GM12878 (cell line): ENCODE results near the gene CD248. TPM values are rescaled to one million over a fixed set of nuclear protein-coding genes. Genes with fewer than 3 reads are reported as not detected.

Experiments used
- ATAC-seq: fragments of 200-7000 bp; cut with Tn5 transposase; 3 replicates; pipeline ENCODE4 v1.9.1; 2020; ENCODE audit warnings: mild to moderate bottlenecking, moderate library complexity
- BruUV-seq: library from RNA; stranded (reverse); fragments of 400-500 nt; replicated peaks from 2 replicates; lab custom pipeline; 2021; lab: Mats Ljungman, UMichigan
- CTCF ChIA-PET: fragments of 300-600 bp; sonication (Branson Sonifier 250); formaldehyde crosslinking; extraction: SDS; loops from one replicate; lab custom pipeline; 2021; ENCODE audit warnings: inconsistent platforms; lab: Yijun Ruan, JAX
- POLR2A ChIA-PET: fragments of 350-600 bp; formaldehyde crosslinking; extraction: SDS; loops from one replicate; lab custom pipeline; 2021; ENCODE audit warnings: inconsistent platforms; lab: Charles Lee
- RAD21 ChIA-PET: fragments of 300-600 bp; sonication (Branson Sonifier 250); formaldehyde crosslinking; loops from one replicate; lab custom pipeline; 2023; ENCODE audit warnings: antibody characterized with exemption; ENCODE audit not compliant: unreplicated experiment; lab: Charles Lee
- SMC1A ChIA-PET: fragments of 300-600 bp; sonication (Branson Sonifier 250); formaldehyde crosslinking; loops from one replicate; lab custom pipeline; 2023; ENCODE audit not compliant: unreplicated experiment, uncharacterized antibody; lab: Charles Lee
- DNase-seq: peaks from one replicate; pipeline ENCODE4 v3.0.0-alpha.2; 2011; ENCODE audit warnings: low read depth, low spot score
- FAIRE-seq: peaks from 3 replicates; lab custom pipeline; 2011; peaks lifted over from hg19 to GRCh38; lab: Jason Lieb, UNC
- H2AFZ ChIP-seq: 2 replicates; pipeline ENCODE4 v1.6.0; 2011; ENCODE audit warnings: low read depth, low read length, control low read depth; ENCODE audit not compliant: control insufficient read depth
- H3K27ac ChIP-seq: 2 replicates; pipeline ENCODE4 v1.5.1; 2011; ENCODE audit warnings: control low read depth; ENCODE audit not compliant: control insufficient read depth, insufficient read depth
- H3K27me3 ChIP-seq, 2 experiments: replicated peaks in 1 of 2; 2 replicates each; pipeline versions ENCODE4 v1.6.0 to v1.6.1; 2011; ENCODE audit warnings: low read length in 1 of 2; ENCODE audit not compliant: control insufficient read depth in 2 of 2, insufficient read depth in 2 of 2
- H3K36me3 ChIP-seq, 2 experiments: 2 replicates each; pipeline ENCODE4 v1.5.1; 2011; ENCODE audit warnings: low read length in 1 of 2; ENCODE audit not compliant: control insufficient read depth in 2 of 2, insufficient read depth in 2 of 2
- H3K4me1 ChIP-seq: 2 replicates; pipeline ENCODE4 v1.6.1; 2011; ENCODE audit warnings: mild to moderate bottlenecking, low read length, moderate library complexity, mixed read lengths; ENCODE audit not compliant: control insufficient read depth, insufficient read depth
- H3K4me2 ChIP-seq: 2 replicates; pipeline ENCODE4 v1.6.0; 2011; ENCODE audit warnings: control low read depth; ENCODE audit not compliant: control insufficient read depth, insufficient read depth
- H3K4me3 ChIP-seq: fragments of 200-600 bp; sonication (generic); 2 replicates; pipeline ENCODE4 v1.5.1; 2016
- H3K79me2 ChIP-seq: 2 replicates; pipeline ENCODE4 v1.6.0; 2011; ENCODE audit warnings: low read length; ENCODE audit not compliant: control insufficient read depth, insufficient read depth
- H3K9ac ChIP-seq: 2 replicates; pipeline ENCODE4 v1.8.0; 2011; ENCODE audit warnings: low read length, control low read depth, mixed read lengths; ENCODE audit not compliant: control insufficient read depth, insufficient read depth
- H3K9me3 ChIP-seq: replicated peaks from 3 replicates; pipeline ENCODE4 v1.5.1; 2011; ENCODE audit warnings: mild to moderate bottlenecking, low read length; ENCODE audit not compliant: control insufficient read depth, insufficient read depth
- H4K20me1 ChIP-seq: 2 replicates; pipeline ENCODE4 v1.6.0; 2011; ENCODE audit not compliant: control insufficient read depth, insufficient read depth
- BCL11A ChIP-seq: IDR thresholded peaks from 2 replicates; pipeline ENCODE4 v1.6.1; 2011; ENCODE audit warnings: low read depth, low read length
- E2F4 ChIP-seq: IDR thresholded peaks from 2 replicates; pipeline ENCODE4 v1.6.1; 2012; ENCODE audit warnings: low read depth, low read length, improper control_type of control experiment
- E2F8 ChIP-seq: fragments of 450-650 bp; IDR thresholded peaks from 2 replicates; pipeline ENCODE4 v1.6.1; 2018; ENCODE audit warnings: mild to moderate bottlenecking, low read depth, moderate library complexity; ENCODE audit not compliant: partially characterized antibody
- EED ChIP-seq: sonication (generic); IDR thresholded peaks from 2 replicates; pipeline ENCODE4 v1.6.1; 2016; ENCODE audit warnings: antibody characterized with exemption, low read depth
- EGR1 ChIP-seq, 2 experiments: IDR thresholded peaks; 1 replicate in 1 of 2; 2 replicates in 1 of 2; pipeline ENCODE4 v1.6.1; 2011 to 2012; ENCODE audit warnings: low read depth in 2 of 2, low read length in 2 of 2, borderline replicate concordance in 1 of 2, mild to moderate bottlenecking in 1 of 2, moderate library complexity in 1 of 2
- FOS ChIP-seq: IDR thresholded peaks from 3 replicates; pipeline ENCODE4 v1.6.1; 2011; ENCODE audit warnings: borderline replicate concordance; ENCODE audit not compliant: insufficient read length; ENCODE audit errors: extremely low read depth
- FOXM1 ChIP-seq: IDR thresholded peaks from 2 replicates; pipeline ENCODE4 v1.6.1; 2012; ENCODE audit warnings: low read depth, mild to moderate bottlenecking, inconsistent platforms, low read length, moderate library complexity
- GABPA ChIP-seq: IDR thresholded peaks from 2 replicates; pipeline ENCODE4 v1.6.1; 2014; ENCODE audit warnings: antibody characterized with exemption, low read depth, mild to moderate bottlenecking, inconsistent platforms
- NRF1 ChIP-seq: conservative IDR thresholded peaks from 2 replicates; pipeline ENCODE4 v1.6.1; 2011; ENCODE audit warnings: mild to moderate bottlenecking, low read depth, low read length, improper control_type of control experiment
- PAX5 ChIP-seq: IDR thresholded peaks from 2 replicates; pipeline ENCODE4 v1.6.1; 2011; ENCODE audit warnings: low read depth, low read length, borderline replicate concordance
- RCOR1 ChIP-seq: conservative IDR thresholded peaks from 2 replicates; pipeline ENCODE4 v1.6.1; 2012; ENCODE audit warnings: low read depth, low read length, improper control_type of control experiment
- RFX5 ChIP-seq: IDR thresholded peaks from 2 replicates; pipeline ENCODE4 v1.6.1; 2011; ENCODE audit warnings: low read depth, low read length, improper control_type of control experiment
- SKIL ChIP-seq: fragments of 450-650 bp; IDR thresholded peaks from 2 replicates; pipeline ENCODE4 v1.6.1; 2017; ENCODE audit warnings: mild to moderate bottlenecking, low read depth, inconsistent platforms; ENCODE audit not compliant: poor library complexity, severe bottlenecking
- SP1 ChIP-seq: IDR thresholded peaks from one replicate; pipeline ENCODE4 v1.6.1; 2011; ENCODE audit warnings: low read depth, low read length
- SUPT20H ChIP-seq: IDR thresholded peaks from 2 replicates; pipeline ENCODE4 v1.6.1; 2011; ENCODE audit warnings: low read depth, mild to moderate bottlenecking, low read length, moderate library complexity, borderline replicate concordance; ENCODE audit not compliant: control insufficient read depth
- SUZ12 ChIP-seq: fragments of 200-600 bp; sonication (generic); IDR thresholded peaks from one replicate; pipeline ENCODE4 v1.6.1; 2018; ENCODE audit warnings: antibody characterized with exemption, mild to moderate bottlenecking; ENCODE audit not compliant: unreplicated experiment
- YY1 ChIP-seq: IDR thresholded peaks from 2 replicates; pipeline ENCODE4 v1.6.1; 2011; ENCODE audit warnings: low read depth, mild to moderate bottlenecking, low read length
- ZNF274 ChIP-seq: IDR thresholded peaks from one replicate; pipeline ENCODE4 v1.8.0; 2011; ENCODE audit not compliant: insufficient read length, insufficient read depth
- WGBS: methylation state at CpG from one replicate; pipeline ENCODE4 v1.1.6; 2016; ENCODE audit warnings: low lambda C conversion rate; ENCODE audit not compliant: insufficient replicate concordance, insufficient coverage; ENCODE audit errors: missing lambda C conversion rate; 5-methylcytosine and 5-hydroxymethylcytosine counted together
- in situ Hi-C: fragments of 300-500 bp; cut with MboI; formaldehyde crosslinking; loops from 9 replicates; pipeline ENCODE4 v1.14.3; 2018; ENCODE audit warnings: mixed read lengths
- intact Hi-C: fragments of 100-400 bp; cut with micrococcal nuclease; formaldehyde crosslinking; loops from one replicate; pipeline ENCODE4 v1.14.2; 2022; ENCODE audit not compliant: unreplicated experiment
- polyA plus RNA-seq, 11 experiments: library from polyadenylated mRNA; depleted of rRNA in 4 of 11; unstranded in 6 of 11; stranded (reverse) in 5 of 11; fragments of >200 nt; fragmentation: Nextera tagmentation in 4 of 11; fragmentation: Illumina TruSeq in 1 of 11; extraction: Ambion mirVana in 4 of 11; extraction: Trizol in 1 of 11; gene quantifications; 1 replicate in 1 of 11; 2 replicates in 10 of 11; pipeline versions ENCODE4 v1.2.1 to v1.2.3, GENCODE V29; 2011 to 2016; ENCODE audit warnings: inconsistent platforms in 2 of 11, missing spikeins in 2 of 11, low read depth in 1 of 11
- total RNA-seq, 4 experiments: library from RNA; depleted of rRNA in 3 of 4; stranded (reverse); fragments of >200 nt in 3 of 4; fragmentation: Illumina TruSeq in 1 of 4; extraction: Trizol in 1 of 4; gene quantifications; 2 replicates each; pipeline versions ENCODE4 v1.2.1 to v1.2.3, GENCODE V29; 2013 to 2021

Gene CD248
- total and polyA plus RNA-seq, 10 of the 15 experiments (the other 5 are each of a cell fraction or from before 2014, with no cell fraction given) = 0.10 to 0.21 (median 0.20) TPM; not detected in 7

GRCh38 chr11:66309475-66309874 lies 7.4 kb downstream of the CD248 start (continued):
- no peak for TF ChIP-seq SKIL
- no peak for TF ChIP-seq EED

GRCh38 chr11:66302656-66303055 lies 14.2 kb downstream of the CD248 start:
- FAIRE-seq = no peak
- H3K27me3 ChIP-seq = peaks cover 0 to 2% of the 10 kb centered on the region in 2 experiments; a peak in 2 of 4 replicates
- 38% methylated on average over 12 of the region's 12 CpGs for WGBS
- no peak overlapping the region for H3K9ac ChIP-seq
- no peaks in the 10 kb centered on the region for H3K79me2 ChIP-seq
- no peaks in the 10 kb centered on the region for H4K20me1 ChIP-seq
- no peak overlapping the region for H3K27ac ChIP-seq
- CTCF ChIA-PET = interaction anchor here (1.1 to 2.4 kb wide), 4 partner anchors 9 to 87 kb away, joined by 3 to 9 read pairs (median 6); no protein-coding TSS in a partner anchor
- H3K4me1 ChIP-seq = no peaks in the 10 kb centered on the region
- RAD21 ChIA-PET = interaction anchor here (1.5 kb wide), 1 partner anchor 9 kb away, joined by 6 read pairs; no protein-coding TSS in a partner anchor
- SMC1A ChIA-PET = interaction anchor here (1.7 kb wide), 1 partner anchor 9 kb away, joined by 7 read pairs; no protein-coding TSS in a partner anchor
- DNase-seq = no peak
- in situ Hi-C loops (no loop called here), intact Hi-C loops (no loop called here)
- no peak for ATAC-seq
- H3K4me3 ChIP-seq = no peak overlapping the region
- H3K4me2 ChIP-seq = no peak overlapping the region
- H2AFZ ChIP-seq = no peak overlapping the region
- H3K36me3 ChIP-seq = no peaks in the 10 kb centered on the region
- no TSS peak for BruUV-seq
- no peaks in the 10 kb centered on the region for H3K9me3 ChIP-seq
- POLR2A ChIA-PET = interaction anchor here (1.3 kb wide), 1 partner anchor 14 kb away, joined by 4 read pairs; the partner anchor contains the start of gene YIF1A
- TF ChIP-seq NRF1 = no peak
- no peak for TF ChIP-seq E2F4
- no peak for TF ChIP-seq FOS
- no peak for TF ChIP-seq PAX5
- TF ChIP-seq SUZ12 = no peak
- TF ChIP-seq FOXM1 = no peak
- no peak for TF ChIP-seq SUPT20H
- TF ChIP-seq EGR1 (IDR thresholded peaks at IDR 0.05; ENCODE audit: borderline replicate concordance in 1 of 2, low read depth in 2 of 2, low read length in 2 of 2) = no peak
- TF ChIP-seq YY1 = no peak
- no peak for TF ChIP-seq RCOR1
- no peak for TF ChIP-seq RFX5
- no peak for TF ChIP-seq SP1
- TF ChIP-seq ZNF274 = no peak
- no peak for TF ChIP-seq BCL11A
- TF ChIP-seq GABPA = no peak
- TF ChIP-seq E2F8 = no peak
